NT2/D1 (cell line): ENCODE results near the gene SCIN.

ENCODE experiments used
- YY1 ChIP-seq: IDR thresholded peaks from 2 replicates; pipeline ENCODE4 v1.6.1; 2011; ENCODE audit not compliant: insufficient read length, insufficient read depth
- ZNF274 ChIP-seq: IDR thresholded peaks from 2 replicates; pipeline ENCODE4 v1.6.1; 2011; ENCODE audit warnings: mild to moderate bottlenecking, low read depth, low read length

DNA sequence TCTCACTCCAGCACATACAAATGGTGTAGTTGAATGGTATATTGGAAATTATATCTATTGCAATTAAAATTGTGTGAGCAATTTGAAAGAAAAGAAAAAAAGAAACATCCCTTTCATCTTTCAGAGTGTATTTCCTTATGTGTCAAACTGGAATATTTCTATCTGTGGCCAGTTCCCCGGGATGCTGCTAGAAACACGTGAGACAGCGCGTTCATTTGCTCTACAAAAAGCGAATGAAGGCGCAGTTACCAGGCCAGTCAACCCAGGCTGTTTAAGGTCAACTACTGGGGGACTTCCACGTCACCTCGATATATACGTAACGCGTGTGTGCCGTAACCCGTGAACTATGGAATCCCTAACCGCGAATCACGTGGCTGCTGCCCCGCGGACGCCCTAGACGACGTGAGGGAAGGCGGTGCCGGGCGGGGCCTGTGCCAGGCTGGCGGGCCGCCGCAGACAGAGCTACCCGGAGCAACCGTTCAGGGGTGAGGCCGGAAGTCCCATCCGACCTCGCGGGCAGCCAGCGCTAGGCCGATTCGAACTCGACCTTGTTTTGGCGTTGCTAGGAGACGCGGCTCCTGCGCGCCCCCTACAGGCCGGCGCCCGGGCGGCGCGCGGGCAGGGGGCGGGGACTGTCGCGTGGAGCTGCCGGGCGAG, 115.8 kb downstream of the SCIN start:
- TF ChIP-seq YY1 (no peak), ZNF274 (no peak)
